IPS-15b (cell line): ENCODE measurements around the gene TALDO1.

Experiments used
- H3K27me3 ChIP-seq: one replicate; pipeline ENCODE4 v1.6.1; 2013; ENCODE audit warnings: low read length; ENCODE audit not compliant: control insufficient read depth, insufficient read depth
- H3K36me3 ChIP-seq: one replicate; pipeline ENCODE4 v1.6.1; 2013; ENCODE audit warnings: low read length; ENCODE audit not compliant: control insufficient read depth, insufficient read depth
- H3K4me1 ChIP-seq: one replicate; pipeline ENCODE4 v1.6.1; 2013; ENCODE audit warnings: mild to moderate bottlenecking, low read length; ENCODE audit not compliant: control insufficient read depth, insufficient read depth
- H3K4me3 ChIP-seq: one replicate; pipeline ENCODE4 v1.5.1; 2013; ENCODE audit warnings: low read depth, low read length
- H3K9ac ChIP-seq: one replicate; pipeline ENCODE4 v1.6.1; 2013; ENCODE audit warnings: low read depth, mild to moderate bottlenecking, low read length
- H3K9me3 ChIP-seq: one replicate; pipeline ENCODE4 v1.6.1; 2013; ENCODE audit warnings: mild to moderate bottlenecking, low read length; ENCODE audit not compliant: control insufficient read depth, insufficient read depth

The TALDO1 gene

DNA sequence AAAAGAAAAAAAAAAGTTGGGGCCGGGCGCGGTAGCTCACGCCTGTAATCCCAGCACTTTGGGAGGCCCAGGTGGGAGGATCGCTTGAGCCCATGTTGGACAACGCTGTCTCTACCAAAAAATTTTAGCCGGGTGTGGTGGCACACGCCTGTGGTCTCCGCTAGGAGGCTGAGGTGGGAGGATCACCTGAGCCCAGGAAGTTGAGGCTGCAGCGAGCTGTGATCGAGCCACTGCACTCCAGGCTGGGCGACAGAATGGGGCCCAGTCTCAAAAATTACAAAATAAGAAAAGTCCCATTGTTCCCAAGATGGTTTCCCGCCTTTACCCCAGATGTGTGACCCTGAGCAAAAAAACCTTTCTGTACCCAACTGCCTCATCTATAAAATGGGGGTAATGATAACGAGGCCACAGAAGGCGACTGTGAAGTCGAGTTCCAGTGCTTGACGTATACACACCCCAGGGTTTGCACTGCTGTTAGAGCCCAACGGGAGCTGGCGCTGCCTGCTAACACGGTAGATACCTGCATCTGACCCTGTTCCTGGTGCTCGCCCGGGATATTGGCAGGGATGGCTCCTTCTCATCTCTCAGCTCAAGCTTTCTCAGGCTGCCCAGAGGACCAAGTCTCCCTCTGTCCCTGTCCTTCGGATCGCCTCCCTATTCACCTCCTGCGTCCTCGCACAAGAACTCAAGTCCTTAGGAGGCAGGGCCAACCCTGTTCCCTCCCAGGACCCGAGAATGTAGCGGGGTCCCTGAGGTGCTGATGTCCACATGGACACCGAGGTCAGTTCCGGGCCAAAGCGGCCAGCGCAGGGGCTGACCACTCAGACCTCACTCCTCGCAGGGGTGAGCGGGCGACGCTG is 61.4 kb downstream of the TALDO1 start:
- Histone ChIP-seq H3K4me1 (peaks cover 3% of the 10 kb centered on the region), H3K27me3 (no peaks in the 10 kb centered on the region), H3K36me3 (peaks cover 26% of the 10 kb centered on the region), H3K9me3 (no peaks in the 10 kb centered on the region), H3K4me3 (peak overlapping the region; percentile 97), H3K9ac (peak overlapping the region; percentile 100)

- peak within 1 kb of the TSS; percentile 100 for H3K9ac ChIP-seq
- H3K4me3 ChIP-seq = peak within 1 kb of the TSS; percentile 97
- peaks cover under 1% of the 10 kb centered on the region for H3K4me1 ChIP-seq
- H3K9me3 ChIP-seq = no peaks in the 10 kb centered on the region
- H3K27me3 ChIP-seq = no peaks in the 10 kb centered on the region
- peaks cover 27% of the 10 kb centered on the region for H3K36me3 ChIP-seq
Observed at GRCh38 chr11:809287-810039, 62.2 kb downstream of the TALDO1 start, which contains the start of gene RPLP2. Gene RPLP2 (plus strand): TSS chr11:809967. CDS start chr11:810235, 268 bp downstream.

DNA sequence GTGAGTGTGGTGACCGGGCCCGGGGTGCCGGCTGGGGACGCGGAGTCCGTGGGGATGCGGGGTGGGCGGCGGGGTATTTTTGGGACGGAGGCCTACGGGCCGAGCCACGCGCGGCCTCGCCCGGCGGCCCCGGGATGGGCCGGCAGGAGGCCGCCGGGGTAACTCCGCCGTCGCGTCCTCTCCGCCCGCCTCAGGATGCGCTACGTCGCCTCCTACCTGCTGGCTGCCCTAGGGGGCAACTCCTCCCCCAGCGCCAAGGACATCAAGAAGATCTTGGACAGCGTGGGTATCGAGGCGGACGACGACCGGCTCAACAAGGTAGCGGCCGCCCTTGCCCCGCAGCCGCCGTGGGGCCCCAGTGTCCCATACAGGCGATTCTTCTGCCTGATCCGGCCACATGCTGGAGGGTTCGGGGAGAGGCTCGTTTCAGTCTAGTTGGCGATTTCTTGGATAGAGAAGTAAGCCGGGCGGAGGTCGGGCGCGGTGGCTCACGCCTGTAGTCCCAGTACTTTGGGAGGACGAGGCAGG is 62.8 kb downstream of the TALDO1 start:
- H3K9ac ChIP-seq = peak overlapping the region; percentile 90
- H3K9me3 ChIP-seq = no peaks in the 10 kb centered on the region
- H3K36me3 ChIP-seq = peaks cover 27% of the 10 kb centered on the region
- no peaks in the 10 kb centered on the region for H3K4me1 ChIP-seq
- peak overlapping the region; percentile 97 for H3K4me3 ChIP-seq
- no peaks in the 10 kb centered on the region for H3K27me3 ChIP-seq

- no peaks in the 10 kb centered on the region for H3K27me3 ChIP-seq
- H3K9me3 ChIP-seq = no peaks in the 10 kb centered on the region
- no peaks in the 10 kb centered on the region for H3K4me1 ChIP-seq
- H3K36me3 ChIP-seq = peaks cover 27% of the 10 kb centered on the region
- H3K9ac ChIP-seq = peak overlapping the region; percentile 90
- H3K4me3 ChIP-seq = peak overlapping the region; percentile 97
Observed at GRCh38 chr11:811446-812245, 64.4 kb downstream of the TALDO1 start.

DNA sequence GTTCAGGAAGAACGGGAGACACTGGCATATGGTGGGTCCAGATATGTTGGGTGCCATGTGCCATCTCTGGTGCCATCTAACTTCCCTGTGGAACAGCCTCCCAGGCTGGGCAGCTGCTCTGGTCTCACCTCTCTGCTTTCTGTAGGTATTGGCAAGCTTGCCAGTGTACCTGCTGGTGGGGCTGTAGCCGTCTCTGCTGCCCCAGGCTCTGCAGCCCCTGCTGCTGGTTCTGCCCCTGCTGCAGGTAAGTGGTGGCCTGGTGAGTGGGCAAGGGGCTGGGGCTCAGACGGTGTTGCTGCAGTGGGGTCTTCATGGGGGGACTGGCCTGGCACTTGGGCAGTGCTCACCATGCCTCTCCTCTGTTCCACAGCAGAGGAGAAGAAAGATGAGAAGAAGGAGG is 65.1 kb downstream of the TALDO1 start:
- Histone ChIP-seq H3K27me3 (no peaks in the 10 kb centered on the region), H3K36me3 (peaks cover 27% of the 10 kb centered on the region), H3K9ac (no peak overlapping the region), H3K4me3 (no peak overlapping the region), H3K4me1 (no peaks in the 10 kb centered on the region), H3K9me3 (no peaks in the 10 kb centered on the region)

GRCh38 chr11:813072-813455 is 65.8 kb downstream of the TALDO1 start:
- H3K9me3 ChIP-seq = no peaks in the 10 kb centered on the region
- no peak overlapping the region for H3K9ac ChIP-seq
- peaks cover 27% of the 10 kb centered on the region for H3K36me3 ChIP-seq

DNA sequence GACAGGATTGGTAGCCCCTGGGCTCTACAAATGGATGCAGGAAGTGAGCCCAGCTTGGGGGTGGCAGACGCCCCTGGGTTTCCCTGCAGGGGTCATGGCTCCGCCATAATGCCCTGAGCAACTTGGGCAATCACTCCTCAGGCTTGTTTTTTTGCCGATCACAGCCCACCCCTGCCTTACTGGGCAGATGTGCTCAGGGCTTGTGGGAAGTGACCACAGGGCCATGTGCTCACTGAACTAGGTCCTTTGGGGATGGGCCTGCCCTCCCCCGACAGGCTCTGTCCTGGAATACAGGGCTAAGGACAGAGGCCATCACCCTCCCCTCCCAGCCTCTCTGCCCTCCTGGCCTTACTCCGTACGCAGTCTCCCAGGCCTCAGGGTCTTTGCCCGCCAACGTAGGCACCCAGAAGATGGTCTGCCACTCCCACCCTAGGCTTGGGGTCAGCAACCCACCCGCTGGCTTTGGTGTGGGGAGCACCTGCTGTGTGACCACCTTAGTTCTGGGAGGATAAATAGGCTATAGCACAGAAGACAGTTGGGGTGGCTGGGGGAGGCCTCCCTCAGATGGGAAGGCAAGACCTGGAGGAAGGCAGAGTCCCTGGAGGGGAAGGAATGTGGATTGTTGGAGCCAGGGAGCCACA is 66.3 kb downstream of the TALDO1 start:
- H3K27me3 ChIP-seq = no peaks in the 10 kb centered on the region
- no peak overlapping the region for H3K9ac ChIP-seq
- peaks cover 27% of the 10 kb centered on the region for H3K36me3 ChIP-seq
- H3K4me3 ChIP-seq = no peak overlapping the region
- no peaks in the 10 kb centered on the region for H3K9me3 ChIP-seq
- no peaks in the 10 kb centered on the region for H3K4me1 ChIP-seq

More at GRCh38 chr11:813072-813455, 65.8 kb downstream of the TALDO1 start:
- Histone ChIP-seq H3K4me1 (no peaks in the 10 kb centered on the region), H3K27me3 (no peaks in the 10 kb centered on the region), H3K4me3 (no peak overlapping the region)
